K562 (cell line): ENCODE data around the gene TMEM270. TPM values are rescaled to one million over a fixed set of nuclear protein-coding genes. Genes with fewer than 3 reads are reported as not detected.

Source experiments
- ADNP ChIP-seq: fragments of 200-800 bp; sonication (Bioruptor generic); IDR thresholded peaks from 2 replicates; pipeline ENCODE4 v1.6.1; 2016; ENCODE audit warnings: missing genetic modification characterization, missing compliant biosample characterization
- ARID1B ChIP-seq: fragments of 450-650 bp; IDR thresholded peaks from 2 replicates; pipeline ENCODE4 v1.6.1; 2016; ENCODE audit warnings: antibody characterized with exemption, mild to moderate bottlenecking, inconsistent platforms
- ARNT ChIP-seq, 2 experiments: fragments of 450-650 bp; IDR thresholded peaks; 2 replicates each; pipeline ENCODE4 v1.6.1; 2016; ENCODE audit warnings: mild to moderate bottlenecking in 1 of 2
- CC2D1A ChIP-seq: fragments of 450-650 bp; IDR thresholded peaks from 2 replicates; pipeline ENCODE4 v1.6.1; 2017; ENCODE audit warnings: mild to moderate bottlenecking
- CREB1 ChIP-seq, 2 experiments: sonication (generic) in 1 of 2; formaldehyde crosslinking in 1 of 2; IDR thresholded peaks; 2 replicates each; pipeline versions ENCODE4 v1.6.1 to v1.8.0; 2012 to 2022; ENCODE audit warnings: inconsistent platforms in 1 of 2, mild to moderate bottlenecking in 1 of 2, missing genetic modification reagents in 1 of 2, moderate library complexity in 1 of 2
- FOSL1 ChIP-seq: fragments of 200-800 bp; sonication (Bioruptor generic); conservative IDR thresholded peaks from 2 replicates; pipeline ENCODE4 v1.6.1; 2016; ENCODE audit warnings: missing genetic modification characterization, missing compliant biosample characterization
- L3MBTL2 ChIP-seq: fragments of 450-650 bp; IDR thresholded peaks from 2 replicates; pipeline ENCODE4 v1.6.1; 2016; ENCODE audit warnings: mild to moderate bottlenecking, moderate library complexity
- MECOM ChIP-seq: fragments of 250-450 bp; sonication (Bioruptor Pico); IDR thresholded peaks from 2 replicates; pipeline ENCODE4 v1.8.0; 2022; ENCODE audit warnings: inconsistent platforms
- MEIS2 ChIP-seq: fragments of 450-650 bp; IDR thresholded peaks from 2 replicates; pipeline ENCODE4 v1.6.1; 2014; ENCODE audit warnings: mild to moderate bottlenecking; ENCODE audit not compliant: partially characterized antibody
- NONO ChIP-seq, 2 experiments: fragments of 200-400 bp in 1 of 2; fragments of 450-650 bp in 1 of 2; formaldehyde crosslinking in 1 of 2; IDR thresholded peaks; 2 replicates each; pipeline ENCODE4 v1.6.1; 2017; ENCODE audit warnings: low read depth in 2 of 2, mild to moderate bottlenecking in 2 of 2, moderate library complexity in 2 of 2, low read length in 1 of 2
- PHB2 ChIP-seq: fragments of 450-650 bp; IDR thresholded peaks from 2 replicates; pipeline ENCODE4 v1.6.1; 2017; ENCODE audit warnings: low read depth
- RAD51 ChIP-seq: fragments of 450-650 bp; IDR thresholded peaks from 2 replicates; pipeline ENCODE4 v1.7.1; 2016; ENCODE audit warnings: low read depth, mild to moderate bottlenecking, borderline replicate concordance
- RBM14 ChIP-seq: fragments of 200-400 bp; formaldehyde crosslinking; IDR thresholded peaks from 2 replicates; pipeline ENCODE4 v1.6.1; 2018; ENCODE audit warnings: low read depth, mild to moderate bottlenecking, low read length, moderate library complexity, borderline replicate concordance; ENCODE audit not compliant: insufficient read depth
- SMARCA4 ChIP-seq: fragments of 450-650 bp; IDR thresholded peaks from 2 replicates; pipeline ENCODE4 v1.6.1; 2016
- SMARCC2 ChIP-seq: fragments of 450-650 bp; IDR thresholded peaks from 2 replicates; pipeline ENCODE4 v1.6.1; 2017; ENCODE audit warnings: antibody characterized with exemption, moderate library complexity, mild to moderate bottlenecking, low read depth
- SRSF7 ChIP-seq: fragments of 200-400 bp; formaldehyde crosslinking; optimal IDR thresholded peaks from 2 replicates; pipeline ENCODE3; 2017; ENCODE audit warnings: mild to moderate bottlenecking, low read depth, low read length
- TBL1XR1 ChIP-seq, 2 experiments: IDR thresholded peaks; 2 replicates each; pipeline ENCODE4 v1.6.1; 2012; ENCODE audit warnings: improper control_type of control experiment in 2 of 2, low read length in 2 of 2, mild to moderate bottlenecking in 1 of 2
- ZNF512 ChIP-seq: IDR thresholded peaks from 2 replicates; pipeline ENCODE4 v1.6.1; 2016; ENCODE audit warnings: missing genetic modification characterization, missing compliant biosample characterization
- polyA plus RNA-seq, 8 experiments: library from polyadenylated mRNA; depleted of rRNA in 4 of 8; stranded (reverse) in 5 of 8; unstranded in 3 of 8; fragments of >200 nt; fragmentation: Nextera tagmentation in 2 of 8; fragmentation: Illumina TruSeq in 1 of 8; extraction: Ambion mirVana in 2 of 8; extraction: Trizol in 1 of 8; gene quantifications; 2 replicates each; pipeline versions ENCODE4 v1.2.1 to v1.2.3, GENCODE V29; 2011 to 2014; ENCODE audit warnings: inconsistent platforms in 1 of 8, missing spikeins in 1 of 8
- total RNA-seq, 7 experiments: library from RNA; depleted of rRNA in 6 of 7; stranded (reverse); fragments of >200 nt in 6 of 7; fragmentation: Illumina TruSeq in 2 of 7; extraction: Trizol in 2 of 7; gene quantifications; 2 replicates each; pipeline versions ENCODE4 v1.2.1 to v1.2.3, GENCODE V29; 2011 to 2021; ENCODE audit warnings: low replicate concordance in 1 of 7
- TF ChIP-seq, protein P1 (sequence below), 2 experiments: fragments of 450-650 bp in 1 of 2; sonication (generic) in 1 of 2; formaldehyde crosslinking in 1 of 2; IDR thresholded peaks in 1 of 2; conservative IDR thresholded peaks in 1 of 2; 2 replicates each; pipeline versions ENCODE4 v1.6.1 to v1.8.1; 2016 to 2023; ENCODE audit warnings: mild to moderate bottlenecking in 2 of 2, moderate library complexity in 2 of 2, inconsistent platforms in 1 of 2, missing genetic modification reagents in 1 of 2
- TF ChIP-seq, protein P2 (sequence below): fragments of 200-800 bp; sonication (Bioruptor generic); IDR thresholded peaks from 2 replicates; pipeline ENCODE4 v1.6.1; 2017; ENCODE audit warnings: missing genetic modification characterization, missing compliant biosample characterization
- TF ChIP-seq, protein P3 (sequence below): sonication (generic); formaldehyde crosslinking; IDR thresholded peaks from 2 replicates; pipeline ENCODE4 v1.5.0; 2020; ENCODE audit warnings: missing genetic modification reagents

Gene TMEM270
- total and polyA plus RNA-seq, 9 of the 15 experiments (the other 6 are each of a cell fraction or from before 2014, with no cell fraction given), result not detected

DNA sequence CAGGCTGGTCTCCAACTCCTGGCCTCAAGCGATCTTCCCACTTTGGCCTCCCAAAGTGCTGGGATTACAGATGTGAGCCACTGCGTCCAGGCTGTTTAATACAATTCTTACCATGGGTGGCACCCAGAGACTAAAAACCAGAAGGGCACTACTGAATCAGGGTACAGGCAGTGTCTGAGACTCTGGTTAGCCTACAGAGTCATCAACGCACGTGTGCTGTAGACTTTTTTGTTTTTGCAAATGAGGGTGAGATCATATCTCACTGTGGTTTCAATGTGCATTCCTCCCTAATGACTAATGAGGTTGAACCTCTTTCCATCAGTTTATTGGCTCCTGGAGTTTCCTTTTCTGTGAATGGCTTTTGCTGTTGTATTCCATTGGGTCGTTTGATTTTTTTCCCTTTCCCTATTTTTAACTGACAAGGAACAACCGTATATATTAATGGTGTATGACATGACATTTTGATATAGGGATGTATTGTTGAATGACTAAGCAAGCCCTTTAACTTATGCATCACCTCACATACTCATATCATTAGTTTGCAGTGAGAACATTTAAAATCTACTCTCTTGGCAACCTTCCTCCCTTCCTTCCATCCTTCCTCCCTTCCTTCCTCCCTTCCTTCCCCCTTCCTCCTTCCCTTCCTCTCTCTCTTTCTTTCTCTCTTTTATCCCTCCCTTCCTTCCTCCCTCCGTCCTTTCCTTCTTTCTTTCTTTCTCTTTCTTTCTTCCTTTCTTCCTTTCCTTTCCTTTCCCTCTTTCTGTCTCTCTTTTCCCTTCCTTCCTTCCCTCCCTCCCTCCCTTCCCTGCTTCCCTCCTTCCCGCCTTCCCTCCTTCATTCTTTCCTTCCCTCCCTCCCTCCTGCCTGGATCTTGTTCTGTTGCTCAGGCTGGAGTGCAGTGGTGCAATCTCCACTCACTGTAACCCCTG lies 9.3 kb upstream of the TMEM270 start (continued):
- TF ChIP-seq CREB1 (IDR thresholded peaks at IDR 0.05) (no peak), CREB1 (CRISPR knock-in tag; IDR thresholded peaks at IDR 0.05) (0 out of 2 replicates have a peak, but pooled peaks have one; percentile 7), CC2D1A (peak; percentile 70; the same call in 1 of the 2 replicates), ARID1B (peak; percentile 92), TBL1XR1 (IDR thresholded peaks at IDR 0.05; ENCODE audit: low read length in 2 of 2) (peak in 1 of 2 experiments; percentile 58; a peak in 1 of 4 replicates), RBM14 (no peak), ADNP (tag) (peak; percentile 38; the same call in 1 of the 2 replicates), NONO (IDR thresholded peaks at IDR 0.05; ENCODE audit: low read depth in 2 of 2, low read length in 1 of 2) (0 out of 4 replicates have a peak, but pooled peaks of 1 of the 2 experiments have one; percentile 31), ZNF512 (tag) (peak; percentile 99), RAD51 (peak; percentile 53), SMARCA4 (peak; percentile 98), FOSL1 (tag) (peak; percentile 98), MECOM (CRISPR knock-in tag) (no peak), MEIS2 (peak; percentile 58), ARNT (IDR thresholded peaks at IDR 0.05) (peak in 1 of 2 experiments; percentile 78; a peak in 2 of 4 replicates), L3MBTL2 (peak; percentile 73; the same call in 1 of the 2 replicates), SRSF7 (no peak), PHB2 (0 out of 2 replicates have a peak, but pooled peaks have one; percentile 5), SMARCC2 (peak; percentile 94)
- TF ChIP-seq, protein P1, sequence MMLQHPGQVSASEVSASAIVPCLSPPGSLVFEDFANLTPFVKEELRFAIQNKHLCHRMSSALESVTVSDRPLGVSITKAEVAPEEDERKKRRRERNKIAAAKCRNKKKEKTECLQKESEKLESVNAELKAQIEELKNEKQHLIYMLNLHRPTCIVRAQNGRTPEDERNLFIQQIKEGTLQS (IDR thresholded peaks at IDR 0.05), result peak; percentile 98
- TF ChIP-seq, protein P1 (CRISPR knock-in tag; conservative IDR thresholded peaks at IDR 0.05), result peak; percentile 93
- TF ChIP-seq, protein P2, sequence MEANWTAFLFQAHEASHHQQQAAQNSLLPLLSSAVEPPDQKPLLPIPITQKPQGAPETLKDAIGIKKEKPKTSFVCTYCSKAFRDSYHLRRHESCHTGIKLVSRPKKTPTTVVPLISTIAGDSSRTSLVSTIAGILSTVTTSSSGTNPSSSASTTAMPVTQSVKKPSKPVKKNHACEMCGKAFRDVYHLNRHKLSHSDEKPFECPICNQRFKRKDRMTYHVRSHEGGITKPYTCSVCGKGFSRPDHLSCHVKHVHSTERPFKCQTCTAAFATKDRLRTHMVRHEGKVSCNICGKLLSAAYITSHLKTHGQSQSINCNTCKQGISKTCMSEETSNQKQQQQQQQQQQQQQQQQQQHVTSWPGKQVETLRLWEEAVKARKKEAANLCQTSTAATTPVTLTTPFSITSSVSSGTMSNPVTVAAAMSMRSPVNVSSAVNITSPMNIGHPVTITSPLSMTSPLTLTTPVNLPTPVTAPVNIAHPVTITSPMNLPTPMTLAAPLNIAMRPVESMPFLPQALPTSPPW (CRISPR knock-in tag), result 0 out of 2 replicates have a peak, but pooled peaks have one; percentile 27
- TF ChIP-seq, protein P3, sequence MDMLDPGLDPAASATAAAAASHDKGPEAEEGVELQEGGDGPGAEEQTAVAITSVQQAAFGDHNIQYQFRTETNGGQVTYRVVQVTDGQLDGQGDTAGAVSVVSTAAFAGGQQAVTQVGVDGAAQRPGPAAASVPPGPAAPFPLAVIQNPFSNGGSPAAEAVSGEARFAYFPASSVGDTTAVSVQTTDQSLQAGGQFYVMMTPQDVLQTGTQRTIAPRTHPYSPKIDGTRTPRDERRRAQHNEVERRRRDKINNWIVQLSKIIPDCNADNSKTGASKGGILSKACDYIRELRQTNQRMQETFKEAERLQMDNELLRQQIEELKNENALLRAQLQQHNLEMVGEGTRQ (CRISPR knock-in tag), result 0 out of 2 replicates have a peak, but pooled peaks have one; percentile 5
